ENCODE data around the gene FBXO34.
A peak's percentile ranks its signal among the peaks of the same experiment; 100 is the strongest.

GRCh38 chr14:55270832-55271571 lies at the start of gene FBXO34:
- TF ChIP-seq CTCF (IDR thresholded peaks at IDR 0.05 in 4 of 5, conservative IDR thresholded peaks at IDR 0.05 in 1 of 5) (peak; percentile 99 to 100 (median 100)), POLR2A (IDR thresholded peaks at IDR 0.05) (peak; percentile 94 to 98)
